HCT116 (cell line): Measurements from ENCODE around the gene WNK1. TPM values are rescaled to one million over a fixed set of nuclear protein-coding genes. Genes with fewer than 3 reads are reported as not detected.

Experiments used
- ATAC-seq: fragments of 200-7000 bp; cut with Tn5 transposase; 2 replicates; pipeline ENCODE4 v1.9.1; 2020; ENCODE audit warnings: mild to moderate bottlenecking, moderate library complexity
- BruUV-seq: library from RNA; stranded (reverse); fragments of 400-500 nt; replicated peaks from 2 replicates; lab custom pipeline; 2021; lab: Mats Ljungman, UMichigan
- CTCF ChIA-PET: fragments of 300-600 bp; sonication (Branson Sonifier 250); formaldehyde crosslinking; loops from one replicate; lab custom pipeline; 2021; ENCODE audit warnings: antibody characterized with exemption; lab: Charles Lee
- POLR2A ChIA-PET: fragments of 300-600, 350-600 bp; sonication (Branson Sonifier 250); formaldehyde crosslinking; loops from one replicate; lab custom pipeline; 2021; ENCODE audit warnings: antibody characterized with exemption; lab: Charles Lee
- RAD21 ChIA-PET, 2 experiments: fragments of 300-600 bp; sonication (Branson Sonifier 250); formaldehyde crosslinking; loops; one replicate each; lab custom pipeline; 2023; ENCODE audit warnings: low total read pairs in 2 of 2; ENCODE audit not compliant: uncharacterized antibody in 2 of 2, unreplicated experiment in 2 of 2, low non-redundant PET in 1 of 2; lab: Charles Lee
- DNase-seq: peaks from one replicate; pipeline ENCODE4 v3.0.0-alpha.2; 2010; ENCODE audit warnings: low read depth, low spot score
- H2AFZ ChIP-seq: fragments of 200-600 bp; shearing (Covaris generic), sonication (generic); 2 replicates; pipeline ENCODE4 v1.6.1; 2017; ENCODE audit warnings: low read depth, mixed run types, mixed read lengths, antibody characterized with exemption, low read length; ENCODE audit not compliant: poor library complexity, severe bottlenecking
- H3K27ac ChIP-seq: 2 replicates; pipeline ENCODE4 v1.5.1; 2012; ENCODE audit warnings: low read depth, low read length
- H3K27me3 ChIP-seq: fragments of 200-600 bp; sonication (generic); 2 replicates; pipeline ENCODE4 v1.6.1; 2016; ENCODE audit warnings: mixed run types, low read length, mixed read lengths; ENCODE audit not compliant: insufficient read depth
- H3K36me3 ChIP-seq, 2 experiments: fragments of 200-500 bp in 1 of 2; fragments of 200-600 bp in 1 of 2; sonication (Bioruptor generic) in 1 of 2; sonication (generic) in 1 of 2; 2 replicates each; pipeline versions ENCODE4 v1.5.1 to v1.6.1; 2014 to 2016; ENCODE audit warnings: low read length in 2 of 2, inconsistent platforms in 1 of 2, mixed read lengths in 1 of 2, mixed run types in 1 of 2; ENCODE audit not compliant: insufficient read depth in 2 of 2, control insufficient read depth in 1 of 2
- H3K4me1 ChIP-seq, 2 experiments: fragments of 200-600 bp in 1 of 2; sonication (generic) in 1 of 2; 2 replicates each; pipeline versions ENCODE4 v1.5.1 to v1.6.1; 2012 to 2017; ENCODE audit warnings: low read length in 2 of 2, inconsistent platforms in 1 of 2, mild to moderate bottlenecking in 1 of 2, mixed read lengths in 1 of 2, mixed run types in 1 of 2, moderate library complexity in 1 of 2; ENCODE audit not compliant: insufficient read depth in 2 of 2, control insufficient read depth in 1 of 2
- H3K4me2 ChIP-seq: fragments of 200-600 bp; sonication (generic); 2 replicates; pipeline ENCODE4 v1.6.1; 2017; ENCODE audit warnings: mixed run types, low read length, mixed read lengths
- H3K4me3 ChIP-seq, 2 experiments: fragments of 200-600 bp in 1 of 2; sonication (generic) in 1 of 2; replicated peaks in 1 of 2; 2 replicates each; pipeline ENCODE4 v1.5.1; 2011 to 2016; ENCODE audit warnings: low read length in 2 of 2, control low read depth in 1 of 2, low read depth in 1 of 2, mild to moderate bottlenecking in 1 of 2, mixed read lengths in 1 of 2, mixed run types in 1 of 2
- H3K79me2 ChIP-seq: fragments of 200-600 bp; sonication (generic); 2 replicates; pipeline ENCODE4 v1.6.1; 2017; ENCODE audit warnings: mild to moderate bottlenecking, mixed run types, low read length, moderate library complexity, mixed read lengths; ENCODE audit not compliant: insufficient read depth
- H3K9ac ChIP-seq: fragments of 200-600 bp; sonication (generic); 2 replicates; pipeline ENCODE4 v1.6.1; 2016; ENCODE audit warnings: low read length, mixed read lengths
- H3K9me2 ChIP-seq: fragments of 200-600 bp; sonication (generic), shearing (Covaris generic); 2 replicates; pipeline ENCODE4 v1.6.1; 2017; ENCODE audit warnings: mixed run types, mild to moderate bottlenecking, moderate library complexity; ENCODE audit not compliant: insufficient read depth
- H3K9me3 ChIP-seq, 2 experiments: fragments of 200-500 bp in 1 of 2; fragments of 200-600 bp in 1 of 2; sonication (Bioruptor generic) in 1 of 2; sonication (generic) in 1 of 2; 2 replicates each; pipeline ENCODE4 v1.6.1; 2014 to 2017; ENCODE audit warnings: low read length in 2 of 2, mixed read lengths in 2 of 2, inconsistent platforms in 1 of 2, low read depth in 1 of 2, mild to moderate bottlenecking in 1 of 2, mixed run types in 1 of 2, moderate library complexity in 1 of 2; ENCODE audit not compliant: control insufficient read depth in 1 of 2, insufficient read depth in 1 of 2
- H4K20me1 ChIP-seq: fragments of 200-600 bp; sonication (generic), shearing (Covaris generic); 2 replicates; pipeline ENCODE4 v1.6.1; 2017; ENCODE audit warnings: mixed run types, mild to moderate bottlenecking, moderate library complexity; ENCODE audit not compliant: insufficient read depth
- ATF3 ChIP-seq: IDR thresholded peaks from 2 replicates; pipeline ENCODE4 v1.6.1; 2012
- CTCF ChIP-seq, 3 experiments: fragments of 200-600 bp in 1 of 3; sonication (generic) in 1 of 3; IDR thresholded peaks in 2 of 3; conservative IDR thresholded peaks in 1 of 3; 2 replicates each; pipeline ENCODE4 v1.5.1; 2012 to 2017; ENCODE audit warnings: low read depth in 2 of 3, low read length in 2 of 3, antibody characterized with exemption in 1 of 3, borderline replicate concordance in 1 of 3, control low read depth in 1 of 3, mild to moderate bottlenecking in 1 of 3, mixed read lengths in 1 of 3, mixed run types in 1 of 3, moderate library complexity in 1 of 3; ENCODE audit not compliant: insufficient read depth in 1 of 3
- EZH2phosphoT487 ChIP-seq: fragments of 200-600 bp; IDR thresholded peaks from 2 replicates; pipeline ENCODE4 v1.6.1; 2018; ENCODE audit warnings: antibody characterized with exemption, borderline replicate concordance
- MAX ChIP-seq: IDR thresholded peaks from 2 replicates; pipeline ENCODE4 v1.6.1; 2012
- POLR2AphosphoS5 ChIP-seq: IDR thresholded peaks from 2 replicates; pipeline ENCODE4 v1.6.1; 2011; ENCODE audit warnings: mild to moderate bottlenecking, low read depth, low read length, moderate library complexity
- REST ChIP-seq: IDR thresholded peaks from 2 replicates; pipeline ENCODE4 v1.6.1; 2012; ENCODE audit warnings: low read depth
- SRF ChIP-seq: IDR thresholded peaks from 2 replicates; pipeline ENCODE4 v1.6.1; 2012; ENCODE audit warnings: low read depth
- TCF7L2 ChIP-seq: IDR thresholded peaks from 2 replicates; pipeline ENCODE4 v1.7.0; 2011; ENCODE audit warnings: borderline replicate concordance, inconsistent platforms; ENCODE audit not compliant: insufficient read depth, insufficient read length; ENCODE audit errors: extremely low read depth
- intact Hi-C: fragments of 100-400 bp; cut with micrococcal nuclease; formaldehyde crosslinking; loops from 2 replicates; pipeline ENCODE4 v1.10.0; 2022
- total RNA-seq: library from RNA; stranded (reverse); gene quantifications from one replicate; pipeline ENCODE4 v1.2.1, GENCODE V29; 2021; ENCODE audit not compliant: unreplicated experiment

WNK1 gene
- total RNA-seq, 1 experiment from 2014 or later = 81.0 TPM

- no peak for TF ChIP-seq REST
- no peak for TF ChIP-seq EZH2phosphoT487
- TF ChIP-seq TCF7L2 = peak; percentile 62
Measured at GRCh38 chr12:949453-950191, 197.2 kb downstream of the WNK1 start, which contains the start of gene RAD52 (continued).

GRCh38 chr12:951176-951575 is 198.8 kb downstream of the WNK1 start:
- intact Hi-C loops = no loop called here
- no peak overlapping the region for H3K27ac ChIP-seq
- ChIA-PET RAD21 (no interaction called here), CTCF (interaction anchor here (0.7 to 0.9 kb wide), 2 partner anchors 167 to 337 kb away, joined by 3 read pairs; no protein-coding TSS in a partner anchor), POLR2A (no interaction called here)
- no peaks in the 10 kb centered on the region for H3K36me3 ChIP-seq
- H3K79me2 ChIP-seq = peaks cover 29% of the 10 kb centered on the region
- no TSS peak for BruUV-seq
- peaks cover 5 to 14% of the 10 kb centered on the region in 2 experiments for H3K4me1 ChIP-seq
- H3K9me2 ChIP-seq = no peaks in the 10 kb centered on the region
- H3K9ac ChIP-seq = no peak overlapping the region
- no peaks in the 10 kb centered on the region for H4K20me1 ChIP-seq
- H3K9me3 ChIP-seq = no peaks in the 10 kb centered on the region
- ATAC-seq (no peak), DNase-seq (no peak)
- H3K27me3 ChIP-seq = no peaks in the 10 kb centered on the region
- H2AFZ ChIP-seq = no peak overlapping the region
- H3K4me3 ChIP-seq = no peak overlapping the region
- H3K4me2 ChIP-seq = no peak overlapping the region
- TF ChIP-seq CTCF (IDR thresholded peaks at IDR 0.05 in 2 of 3, conservative IDR thresholded peaks at IDR 0.05 in 1 of 3; ENCODE audit: borderline replicate concordance in 1 of 3, insufficient read depth in 1 of 3, low read depth in 2 of 3, low read length in 2 of 3) (no peak), TCF7L2 (no peak), REST (no peak), MAX (no peak), ATF3 (no peak), SRF (no peak), POLR2AphosphoS5 (no peak)
